Panc1 (cell line): Measurements from ENCODE around the gene GCHFR. TPM values are rescaled to one million over a fixed set of nuclear protein-coding genes. Genes with fewer than 3 reads are reported as not detected.

Experiments used
- ATAC-seq: fragments of 200-7000 bp; cut with Tn5 transposase; 2 replicates; pipeline ENCODE4 v1.9.1; 2020; ENCODE audit warnings: mild to moderate bottlenecking, moderate library complexity
- BruUV-seq: library from RNA; stranded (reverse); fragments of 400-500 nt; replicated peaks from 2 replicates; lab custom pipeline; 2021; lab: Mats Ljungman, UMichigan
- CTCF ChIA-PET: fragments of 300-600 bp; sonication (Branson Sonifier 250); formaldehyde crosslinking; loops from one replicate; lab custom pipeline; 2022; ENCODE audit warnings: antibody characterized with exemption; lab: Charles Lee
- POLR2A ChIA-PET: fragments of 300-600 bp; sonication (Branson Sonifier 250); formaldehyde crosslinking; loops from one replicate; lab custom pipeline; 2022; ENCODE audit warnings: antibody characterized with exemption; lab: Charles Lee
- DNase-seq: peaks from one replicate; pipeline ENCODE4 v3.0.0-alpha.2; 2010; ENCODE audit warnings: low read depth, low spot score
- H3K27ac ChIP-seq: 2 replicates; pipeline ENCODE4 v1.5.1; 2011; ENCODE audit warnings: mild to moderate bottlenecking, low read length, inconsistent platforms
- H3K27me3 ChIP-seq: fragments of 200-500 bp; sonication (Bioruptor generic); 2 replicates; pipeline ENCODE4 v1.6.0; 2014; ENCODE audit warnings: low read length, inconsistent platforms; ENCODE audit not compliant: control insufficient read depth, insufficient read depth
- H3K36me3 ChIP-seq: fragments of 200-500 bp; sonication (Bioruptor generic); 2 replicates; pipeline ENCODE4 v1.5.1; 2014; ENCODE audit warnings: inconsistent platforms, mild to moderate bottlenecking, low read length, moderate library complexity; ENCODE audit not compliant: control insufficient read depth, insufficient read depth
- H3K4me1 ChIP-seq: 2 replicates; pipeline ENCODE4 v1.5.1; 2011; ENCODE audit warnings: inconsistent platforms, mild to moderate bottlenecking, low read length, moderate library complexity; ENCODE audit not compliant: control insufficient read depth, insufficient read depth
- H3K4me3 ChIP-seq, 2 experiments: 2 replicates each; pipeline ENCODE4 v1.5.1; 2011 to 2012; ENCODE audit warnings: low read depth in 2 of 2, low read length in 2 of 2, mild to moderate bottlenecking in 2 of 2, inconsistent platforms in 1 of 2, moderate library complexity in 1 of 2
- H3K9me3 ChIP-seq: fragments of 200-500 bp; sonication (Bioruptor generic); 2 replicates; pipeline ENCODE4 v1.5.1; 2014; ENCODE audit warnings: low read depth, mild to moderate bottlenecking, inconsistent platforms, low read length, moderate library complexity; ENCODE audit not compliant: control insufficient read depth, insufficient read depth
- POLR2AphosphoS5 ChIP-seq: IDR thresholded peaks from 2 replicates; pipeline ENCODE4 v1.6.1; 2012; ENCODE audit warnings: mild to moderate bottlenecking, low read depth, low read length, moderate library complexity
- SIN3A ChIP-seq: IDR thresholded peaks from 2 replicates; pipeline ENCODE4 v1.6.1; 2012; ENCODE audit warnings: low read depth, mild to moderate bottlenecking, low read length, moderate library complexity, borderline replicate concordance; ENCODE audit not compliant: insufficient read depth
- TCF7L2 ChIP-seq: IDR thresholded peaks from 2 replicates; pipeline ENCODE4 v1.6.1; 2011; ENCODE audit warnings: mild to moderate bottlenecking, low read depth, low read length, inconsistent platforms
- in situ Hi-C: cut with HindIII; loops from 2 replicates; pipeline ENCODE4 v1.10.0; 2016; ENCODE audit warnings: low sequenced_read_pairs, low pct_unique_long_range_greater_than_20kb
- intact Hi-C: fragments of 100-400 bp; cut with micrococcal nuclease; formaldehyde crosslinking; loops from one replicate; pipeline ENCODE4 v1.10.0; 2022; ENCODE audit not compliant: unreplicated experiment
- total RNA-seq: library from RNA; stranded (reverse); gene quantifications from one replicate; pipeline ENCODE4 v1.2.1, GENCODE V29; 2021; ENCODE audit not compliant: unreplicated experiment
- TF ChIP-seq, protein P1 (sequence below), 2 experiments: IDR thresholded peaks; 2 replicates each; pipeline ENCODE4 v1.6.1; 2011 to 2012; ENCODE audit warnings: low read depth in 2 of 2, control low read depth in 1 of 2, low read length in 1 of 2, mild to moderate bottlenecking in 1 of 2, moderate library complexity in 1 of 2; ENCODE audit not compliant: insufficient read depth in 1 of 2
- TF ChIP-seq, protein P2 (sequence below): fragments of 450-650 bp; IDR thresholded peaks from 2 replicates; pipeline ENCODE4 v1.5.1; 2017; ENCODE audit warnings: mild to moderate bottlenecking

GCHFR gene
- total RNA-seq, 1 experiment from 2014 or later, result 37.2 TPM

DNA sequence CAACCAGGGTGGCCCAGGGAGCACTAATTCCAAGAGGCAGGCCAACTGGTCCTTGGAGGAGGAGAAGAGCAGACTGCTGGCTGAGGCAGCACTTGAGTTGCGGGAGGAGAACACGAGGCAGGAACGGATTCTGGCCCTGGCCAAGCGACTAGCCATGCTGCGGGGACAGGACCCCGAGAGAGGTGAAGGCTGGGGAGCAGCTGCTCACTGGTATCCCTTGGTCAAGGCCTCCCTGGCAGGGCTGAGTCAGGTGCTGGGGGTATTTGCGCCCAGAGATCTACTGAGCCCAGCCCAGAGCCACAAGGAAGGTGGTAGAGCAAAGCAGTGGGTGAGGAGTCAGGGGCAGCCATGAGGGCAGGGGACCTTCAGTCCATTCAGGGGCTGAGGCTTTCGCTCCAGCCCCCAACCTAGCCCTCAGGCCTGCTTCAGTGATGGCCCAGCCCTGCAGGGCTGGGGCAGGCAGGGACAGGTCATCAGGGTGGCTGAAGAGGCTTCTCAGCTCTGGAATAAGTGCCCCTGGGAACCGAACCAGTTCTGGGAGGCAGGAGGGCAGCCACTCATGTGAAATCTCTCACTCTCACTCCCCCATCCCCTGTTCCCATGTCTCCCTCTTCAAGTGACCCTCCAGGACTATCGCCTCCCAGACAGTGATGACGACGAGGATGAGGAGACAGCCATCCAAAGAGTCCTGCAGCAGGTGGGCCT, 49.0 kb downstream of the GCHFR start:
- Histone ChIP-seq H3K27me3 (no peaks in the 10 kb centered on the region), H3K9me3 (no peaks in the 10 kb centered on the region), H3K4me1 (peaks cover 13% of the 10 kb centered on the region), H3K27ac (no peak overlapping the region), H3K36me3 (no peaks in the 10 kb centered on the region), H3K4me3 (no peak overlapping the region)
- TF ChIP-seq, protein P1, sequence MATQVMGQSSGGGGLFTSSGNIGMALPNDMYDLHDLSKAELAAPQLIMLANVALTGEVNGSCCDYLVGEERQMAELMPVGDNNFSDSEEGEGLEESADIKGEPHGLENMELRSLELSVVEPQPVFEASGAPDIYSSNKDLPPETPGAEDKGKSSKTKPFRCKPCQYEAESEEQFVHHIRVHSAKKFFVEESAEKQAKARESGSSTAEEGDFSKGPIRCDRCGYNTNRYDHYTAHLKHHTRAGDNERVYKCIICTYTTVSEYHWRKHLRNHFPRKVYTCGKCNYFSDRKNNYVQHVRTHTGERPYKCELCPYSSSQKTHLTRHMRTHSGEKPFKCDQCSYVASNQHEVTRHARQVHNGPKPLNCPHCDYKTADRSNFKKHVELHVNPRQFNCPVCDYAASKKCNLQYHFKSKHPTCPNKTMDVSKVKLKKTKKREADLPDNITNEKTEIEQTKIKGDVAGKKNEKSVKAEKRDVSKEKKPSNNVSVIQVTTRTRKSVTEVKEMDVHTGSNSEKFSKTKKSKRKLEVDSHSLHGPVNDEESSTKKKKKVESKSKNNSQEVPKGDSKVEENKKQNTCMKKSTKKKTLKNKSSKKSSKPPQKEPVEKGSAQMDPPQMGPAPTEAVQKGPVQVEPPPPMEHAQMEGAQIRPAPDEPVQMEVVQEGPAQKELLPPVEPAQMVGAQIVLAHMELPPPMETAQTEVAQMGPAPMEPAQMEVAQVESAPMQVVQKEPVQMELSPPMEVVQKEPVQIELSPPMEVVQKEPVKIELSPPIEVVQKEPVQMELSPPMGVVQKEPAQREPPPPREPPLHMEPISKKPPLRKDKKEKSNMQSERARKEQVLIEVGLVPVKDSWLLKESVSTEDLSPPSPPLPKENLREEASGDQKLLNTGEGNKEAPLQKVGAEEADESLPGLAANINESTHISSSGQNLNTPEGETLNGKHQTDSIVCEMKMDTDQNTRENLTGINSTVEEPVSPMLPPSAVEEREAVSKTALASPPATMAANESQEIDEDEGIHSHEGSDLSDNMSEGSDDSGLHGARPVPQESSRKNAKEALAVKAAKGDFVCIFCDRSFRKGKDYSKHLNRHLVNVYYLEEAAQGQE (IDR thresholded peaks at IDR 0.05; ENCODE audit: insufficient read depth in 1 of 2, low read depth in 2 of 2, low read length in 1 of 2), result no peak
- TF ChIP-seq TCF7L2, result no peak
- TF ChIP-seq, protein P2, sequence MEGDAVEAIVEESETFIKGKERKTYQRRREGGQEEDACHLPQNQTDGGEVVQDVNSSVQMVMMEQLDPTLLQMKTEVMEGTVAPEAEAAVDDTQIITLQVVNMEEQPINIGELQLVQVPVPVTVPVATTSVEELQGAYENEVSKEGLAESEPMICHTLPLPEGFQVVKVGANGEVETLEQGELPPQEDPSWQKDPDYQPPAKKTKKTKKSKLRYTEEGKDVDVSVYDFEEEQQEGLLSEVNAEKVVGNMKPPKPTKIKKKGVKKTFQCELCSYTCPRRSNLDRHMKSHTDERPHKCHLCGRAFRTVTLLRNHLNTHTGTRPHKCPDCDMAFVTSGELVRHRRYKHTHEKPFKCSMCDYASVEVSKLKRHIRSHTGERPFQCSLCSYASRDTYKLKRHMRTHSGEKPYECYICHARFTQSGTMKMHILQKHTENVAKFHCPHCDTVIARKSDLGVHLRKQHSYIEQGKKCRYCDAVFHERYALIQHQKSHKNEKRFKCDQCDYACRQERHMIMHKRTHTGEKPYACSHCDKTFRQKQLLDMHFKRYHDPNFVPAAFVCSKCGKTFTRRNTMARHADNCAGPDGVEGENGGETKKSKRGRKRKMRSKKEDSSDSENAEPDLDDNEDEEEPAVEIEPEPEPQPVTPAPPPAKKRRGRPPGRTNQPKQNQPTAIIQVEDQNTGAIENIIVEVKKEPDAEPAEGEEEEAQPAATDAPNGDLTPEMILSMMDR, result no peak
- TF ChIP-seq SIN3A, result no peak
- TF ChIP-seq POLR2AphosphoS5, result no peak
- BruUV-seq, result no TSS peak
- DNase-seq, result no peak
- intact Hi-C loops (no loop called here), in situ Hi-C loops (no loop called here)
- ChIA-PET CTCF (no interaction called here), POLR2A (no interaction called here)
- no peak for ATAC-seq

DNA sequence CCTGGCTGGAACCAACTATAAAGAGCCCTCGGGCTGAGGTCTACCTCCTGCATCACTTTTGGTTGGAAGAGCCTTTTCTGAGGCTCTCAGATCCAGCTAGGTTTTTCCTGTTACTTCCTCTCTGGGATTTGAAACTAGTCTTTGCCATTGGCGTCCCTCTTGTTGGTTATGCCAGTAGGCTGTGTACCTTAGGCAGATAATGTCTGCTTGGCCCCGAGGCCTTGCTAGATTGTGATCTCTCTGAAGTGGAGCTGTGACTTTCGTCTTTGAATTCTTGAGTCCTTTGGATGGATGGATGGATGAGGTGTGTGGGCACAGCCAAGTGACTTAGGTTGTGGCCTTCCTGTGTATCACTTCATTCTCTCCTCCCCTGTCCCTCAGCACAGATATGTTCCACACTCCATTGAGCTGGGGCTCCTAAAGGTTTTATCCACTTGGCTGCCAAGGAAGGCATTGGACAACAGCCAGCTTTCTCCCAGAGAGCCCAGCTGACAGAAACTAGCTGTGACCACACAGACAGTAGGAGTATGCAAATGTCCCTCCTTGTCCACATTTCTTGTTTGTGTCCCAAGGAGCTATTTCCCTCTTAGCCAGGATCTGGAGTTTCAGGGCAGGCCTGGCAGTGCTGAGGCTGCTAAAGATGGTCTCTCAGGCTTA, 51.3 kb downstream of the GCHFR start:
- DNase-seq (no peak), ATAC-seq (no peak)
- BruUV-seq, result no TSS peak
- TF ChIP-seq, protein P1 (IDR thresholded peaks at IDR 0.05; ENCODE audit: insufficient read depth in 1 of 2, low read depth in 2 of 2, low read length in 1 of 2), result no peak
- TF ChIP-seq, protein P2, result no peak
- no peak for TF ChIP-seq POLR2AphosphoS5
- TF ChIP-seq SIN3A, result no peak
- TF ChIP-seq TCF7L2, result no peak
- intact Hi-C loops, result no loop called here
- Histone ChIP-seq H3K36me3 (no peaks in the 10 kb centered on the region), H3K4me1 (0 out of 2 replicates have a peak, but pooled peaks cover 3% of the 10 kb centered on the region), H3K27me3 (no peaks in the 10 kb centered on the region), H3K27ac (no peak overlapping the region), H3K9me3 (no peaks in the 10 kb centered on the region), H3K4me3 (no peak overlapping the region)
- CTCF ChIA-PET, result interaction anchor here (0.6 kb wide), 1 partner anchor 69 kb away, joined by 5 read pairs; no protein-coding TSS in a partner anchor
- in situ Hi-C loops, result no loop called here
- POLR2A ChIA-PET, result interaction anchor here (0.6 kb wide), 1 partner anchor 75 kb away, joined by 3 read pairs; no protein-coding TSS in a partner anchor
